ENCODE results near the gene SLC15A3.
A peak's percentile ranks its signal among the peaks of the same experiment; 100 is the strongest.
"Not testable (repeated sequence)": the region's sequence is repeated elsewhere in the genome, so short reads cannot be mapped to it uniquely, and the experiment has no call there.

SLC15A3 gene

GRCh38 chr11:60974726-60975125, 22.8 kb upstream of the SLC15A3 start:
- DNase-seq (ENCODE audit: low read depth in 2 of 2) = no peak

- not testable (repeated sequence) for DNase-seq (ENCODE audit: low read depth in 2 of 2)
These were observed 22.3 kb upstream of the SLC15A3 start for GRCh38 chr11:60974316-60974715.

- DNase-seq (ENCODE audit: low read depth in 2 of 2) = no peak
These were observed 21.7 kb upstream of the SLC15A3 start for GRCh38 chr11:60973699-60974098.

GRCh38 chr11:60972182-60973030, 20.4 kb upstream of the SLC15A3 start:
- DNase-seq (ENCODE audit: low read depth in 2 of 2) = no peak

GRCh38 chr11:60971520-60971919, 19.5 kb upstream of the SLC15A3 start, which contains the start of gene CD6:
TSS of gene CD6 (plus strand) at chr11:60971680. CDS start at chr11:60971866, 186 bp downstream.
- DNase-seq (ENCODE audit: low read depth in 2 of 2) = peak; percentile 28 to 53

GRCh38 chr11:60970890-60971289, 18.9 kb upstream of the SLC15A3 start:
- no peak for DNase-seq (ENCODE audit: low read depth in 2 of 2)

GRCh38 chr11:60970369-60970774, 18.4 kb upstream of the SLC15A3 start:
- DNase-seq (ENCODE audit: low read depth in 2 of 2) = peak; percentile 59 to 64

GRCh38 chr11:60968223-60968622, 16.2 kb upstream of the SLC15A3 start:
- DNase-seq (ENCODE audit: low read depth in 2 of 2) = no peak

GRCh38 chr11:60966890-60967289, 14.9 kb upstream of the SLC15A3 start:
- DNase-seq (ENCODE audit: low read depth in 2 of 2) = no peak

- DNase-seq (ENCODE audit: low read depth in 2 of 2) = no peak
These were observed 12.8 kb upstream of the SLC15A3 start for GRCh38 chr11:60964801-60965200.

- DNase-seq (ENCODE audit: low read depth in 2 of 2) = no peak
These were observed 8.4 kb upstream of the SLC15A3 start for GRCh38 chr11:60960405-60960804.

GRCh38 chr11:60959431-60959830, 7.5 kb upstream of the SLC15A3 start:
- DNase-seq (ENCODE audit: low read depth in 2 of 2) = no peak

- DNase-seq (ENCODE audit: low read depth in 2 of 2) = no peak
These were observed 5.2 kb upstream of the SLC15A3 start for GRCh38 chr11:60957188-60957587.

GRCh38 chr11:60955571-60955970, 3.6 kb upstream of the SLC15A3 start:
- DNase-seq (ENCODE audit: low read depth in 2 of 2) = no peak

- no peak for DNase-seq (ENCODE audit: low read depth in 2 of 2)
These were observed 2.4 kb upstream of the SLC15A3 start for GRCh38 chr11:60954421-60954820.

GRCh38 chr11:60953781-60954180, 1.8 kb upstream of the SLC15A3 start:
- DNase-seq (ENCODE audit: low read depth in 2 of 2) = no peak

GRCh38 chr11:60952742-60953170, 780 bp upstream of the SLC15A3 start:
- DNase-seq (ENCODE audit: low read depth in 2 of 2) = no peak

GRCh38 chr11:60951606-60951903, 421 bp downstream of the SLC15A3 start:
- DNase-seq (ENCODE audit: low read depth in 2 of 2) = no peak

- DNase-seq (ENCODE audit: low read depth in 2 of 2) = no peak
These were observed 907 bp downstream of the SLC15A3 start for GRCh38 chr11:60950933-60951605.

GRCh38 chr11:60950024-60950423, 2.0 kb downstream of the SLC15A3 start:
- no peak for DNase-seq (ENCODE audit: low read depth in 2 of 2)

GRCh38 chr11:60948250-60948649, 3.7 kb downstream of the SLC15A3 start:
- no peak for DNase-seq (ENCODE audit: low read depth in 2 of 2)

GRCh38 chr11:60947700-60948099, 4.3 kb downstream of the SLC15A3 start:
- DNase-seq (ENCODE audit: low read depth in 2 of 2) = no peak

- DNase-seq (ENCODE audit: low read depth in 2 of 2) = no peak
These were observed 5.2 kb downstream of the SLC15A3 start for GRCh38 chr11:60946601-60947264.

All from activated CD8-positive, alpha-beta memory T cell treated with anti-CD3 and anti-CD28 coated beads for 4 hours (primary cell).